HK-2 (cell line): ENCODE results near the gene KCNAB3.

ENCODE experiments used
- DNase-seq: peaks from one replicate; pipeline ENCODE4 v3.0.0-alpha.2; 2018; ENCODE audit not compliant: unreplicated experiment

KCNAB3 gene

GRCh38 chr17:7880076-7880868, 49.4 kb downstream of the KCNAB3 start:
- DNase-seq, result no peak

DNA sequence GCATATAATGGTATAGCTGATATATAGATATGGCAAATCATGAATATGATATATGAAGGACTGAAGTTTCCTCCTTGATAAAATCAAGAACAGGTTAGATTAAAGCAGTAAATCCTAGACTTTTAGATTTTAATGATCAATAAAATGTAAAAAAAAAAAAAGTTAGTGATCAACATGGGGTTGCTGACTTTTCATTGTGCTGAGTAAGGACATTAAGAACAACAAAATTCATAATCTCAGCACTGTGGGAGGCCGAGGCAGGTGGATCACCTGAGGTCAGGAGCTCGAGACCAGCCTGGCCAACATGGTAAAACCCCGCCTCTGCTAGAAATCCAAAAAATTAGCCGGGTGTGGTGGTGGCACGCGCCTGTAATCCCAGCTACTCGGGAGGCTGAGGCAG, 51.4 kb downstream of the KCNAB3 start:
- DNase-seq, result no peak

GRCh38 chr17:7875804-7876370, 53.8 kb downstream of the KCNAB3 start:
- no peak for DNase-seq

DNA sequence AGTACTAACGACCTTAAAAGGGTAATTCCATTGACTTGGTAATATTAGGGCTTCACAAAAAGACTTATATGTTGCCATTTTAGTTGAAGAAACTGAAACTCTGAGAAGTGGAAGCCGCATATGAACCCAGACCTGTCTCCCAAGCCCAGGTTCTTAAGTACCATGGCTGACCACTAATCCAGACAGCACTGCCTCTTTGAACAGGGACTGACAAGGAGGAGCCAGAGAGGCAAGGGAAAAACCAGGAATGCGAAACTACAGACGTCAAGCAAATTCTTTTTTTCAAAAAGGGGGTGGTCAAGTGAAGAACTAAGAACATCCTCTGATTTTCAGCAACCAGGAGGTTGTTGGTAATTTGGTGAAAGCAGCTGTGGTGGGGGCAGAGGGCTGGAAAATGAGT, 56.6 kb downstream of the KCNAB3 start:
- no peak for DNase-seq
